Umbilical cord (tissue), 2 donors: ENCODE data around the gene PEX3. TPM values are rescaled to one million over a fixed set of nuclear protein-coding genes. Genes with fewer than 3 reads are reported as not detected.

ENCODE experiments used
- DNase-seq: peaks from one replicate; pipeline ENCODE4 v3.0.0-alpha.2; 2015; ENCODE audit warnings: low spot score
- total RNA-seq: library from RNA; depleted of rRNA; stranded (reverse); fragments of >200 nt; gene quantifications from one replicate; pipeline ENCODE4 v1.2.3, GENCODE V29; 2014; ENCODE audit warnings: low replicate concordance; ENCODE audit not compliant: insufficient read depth

PEX3 gene
- 20.5 TPM for total RNA-seq

DNA sequence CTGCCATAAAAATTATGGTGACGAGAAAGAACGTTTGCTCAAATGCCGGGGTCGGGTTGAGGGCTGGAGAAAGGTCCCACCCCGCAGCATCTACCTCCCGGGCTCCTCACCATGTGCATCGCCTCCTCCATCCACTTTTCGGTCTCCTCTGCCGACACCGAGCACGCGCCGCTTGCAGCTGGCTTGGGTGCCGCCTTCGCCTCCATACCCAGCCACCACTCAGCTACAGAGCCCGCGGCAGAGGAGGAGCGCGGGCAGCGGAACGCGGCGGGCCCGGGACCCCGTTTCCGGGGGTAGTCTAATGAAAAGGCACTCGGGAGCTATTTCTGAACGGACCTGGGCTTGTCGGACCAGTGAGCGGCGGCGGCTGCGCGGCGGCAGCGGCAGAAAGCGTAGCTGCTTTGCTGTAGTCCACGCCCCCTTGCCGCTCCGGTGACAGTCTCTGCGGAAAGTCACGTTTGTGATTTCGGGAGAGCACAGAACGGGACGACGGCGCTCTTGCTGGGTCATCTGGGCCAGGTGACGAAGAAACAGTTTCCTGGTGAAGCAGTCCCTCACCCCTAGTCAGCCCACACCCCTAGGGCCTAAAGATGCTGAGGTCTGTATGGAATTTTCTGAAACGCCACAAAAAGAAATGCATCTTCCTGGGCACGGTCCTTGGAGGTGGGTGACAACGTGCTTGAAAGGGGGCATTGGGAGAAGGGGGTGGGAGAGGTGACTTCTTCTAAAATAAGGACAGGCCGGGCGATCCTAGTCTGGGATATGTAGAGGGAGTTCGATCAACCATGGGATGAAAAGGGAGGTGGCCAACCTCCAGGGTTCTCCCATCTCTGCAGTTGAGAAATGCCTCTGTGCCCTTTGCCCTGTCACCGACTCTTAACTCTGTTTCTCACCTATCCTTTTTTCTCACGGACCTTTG lies at the start of gene PEX3, which contains the start of gene ADAT2:
TSS of gene PEX3 (plus strand) at position 353 of the 919 bp plus-strand sequence. CDS start at position 591, 238 bp downstream.
TSS of gene ADAT2 (minus strand) at position 243 of the 919 bp plus-strand sequence. CDS start at position 206, 37 bp downstream.
- peak; percentile 95 for DNase-seq

GRCh38 chr6:143401068-143401446 lies 49.5 kb upstream of the PEX3 start:
- no peak for DNase-seq

DNA sequence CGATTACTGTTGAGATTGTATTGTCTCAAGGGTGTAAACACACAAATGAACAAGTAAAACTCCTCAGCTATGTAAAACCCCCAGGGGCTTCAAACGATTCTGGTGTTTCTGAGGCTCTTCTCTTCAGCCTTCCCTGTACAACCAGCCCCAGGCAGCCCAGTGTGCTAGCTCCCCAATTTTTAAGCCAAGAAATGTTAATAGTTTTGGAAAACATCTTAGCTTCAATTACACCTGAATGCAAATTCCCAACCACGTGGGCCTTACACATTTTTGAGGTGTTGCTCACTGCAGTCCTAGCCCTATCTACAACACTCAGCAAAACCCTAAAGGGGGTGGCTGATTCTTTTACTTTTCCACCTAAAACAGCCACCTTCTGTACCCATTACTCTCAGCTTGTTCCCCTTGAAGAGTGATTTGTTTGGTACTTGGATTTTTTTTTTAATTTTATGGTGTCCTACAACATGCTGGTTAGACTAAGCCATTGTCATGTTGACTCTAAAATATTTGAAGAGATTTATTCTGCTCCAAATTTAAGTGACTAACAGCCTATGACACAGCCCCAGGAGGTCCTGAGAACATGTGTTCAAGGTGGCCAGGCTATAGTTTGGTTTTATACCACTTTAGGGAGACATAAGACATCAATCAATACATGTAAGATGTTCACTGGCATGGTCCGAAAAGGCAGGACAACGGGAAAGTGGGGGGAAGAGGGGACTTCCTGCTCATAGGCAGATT lies 48.8 kb upstream of the PEX3 start:
- DNase-seq: no peak

DNA sequence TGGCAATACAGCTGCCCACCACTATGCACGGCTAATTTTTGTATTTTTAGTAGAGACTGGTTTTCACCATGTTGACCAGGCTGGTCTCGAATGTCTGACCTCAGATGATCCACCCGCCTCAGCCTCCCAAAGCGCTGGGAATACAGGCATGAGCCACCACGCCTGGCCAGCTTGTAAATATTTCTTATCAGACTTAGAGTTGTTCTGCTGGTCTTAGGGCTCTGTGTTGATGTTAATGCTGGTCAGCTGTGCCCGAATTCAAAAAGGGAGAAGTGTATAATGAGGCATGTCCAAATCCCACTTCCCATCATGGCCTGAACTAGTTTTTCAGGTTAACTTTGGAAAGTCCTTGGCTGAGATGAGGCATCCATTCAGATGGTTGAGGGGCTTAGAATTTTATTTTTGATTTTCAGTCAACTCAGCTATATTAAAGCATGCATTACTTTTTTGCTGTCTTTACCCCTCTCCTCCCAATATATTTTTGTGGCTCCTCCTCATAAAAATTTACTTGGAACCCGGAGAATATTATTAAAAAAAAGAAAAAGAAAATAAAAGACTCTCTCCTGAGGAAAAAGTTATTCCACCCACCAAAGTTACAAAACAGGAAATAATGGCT lies 47.8 kb upstream of the PEX3 start:
- no peak for DNase-seq

GRCh38 chr6:143405373-143406154 lies 45.0 kb upstream of the PEX3 start:
- DNase-seq: no peak

DNA sequence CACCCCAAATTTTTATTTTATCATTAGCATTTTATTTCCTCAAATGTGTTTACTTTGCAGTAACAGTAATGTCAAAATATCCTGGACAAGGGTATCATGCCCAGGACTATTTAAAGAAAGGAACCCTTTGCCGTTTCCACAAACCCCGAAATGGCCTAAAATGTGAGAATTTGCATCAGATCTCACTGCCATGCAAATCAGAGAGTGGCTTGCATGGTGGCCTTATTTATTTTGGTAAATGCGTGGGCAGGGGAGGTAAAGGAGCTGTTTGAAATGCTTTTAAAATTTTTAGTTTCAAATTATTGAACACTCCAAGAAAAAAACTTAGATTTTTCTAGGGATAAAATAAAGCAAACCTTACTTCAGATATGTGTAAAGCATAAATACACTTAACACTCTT lies 43.9 kb upstream of the PEX3 start:
- no peak for DNase-seq

GRCh38 chr6:143408151-143408786 lies 42.3 kb upstream of the PEX3 start:
- DNase-seq: no peak

DNA sequence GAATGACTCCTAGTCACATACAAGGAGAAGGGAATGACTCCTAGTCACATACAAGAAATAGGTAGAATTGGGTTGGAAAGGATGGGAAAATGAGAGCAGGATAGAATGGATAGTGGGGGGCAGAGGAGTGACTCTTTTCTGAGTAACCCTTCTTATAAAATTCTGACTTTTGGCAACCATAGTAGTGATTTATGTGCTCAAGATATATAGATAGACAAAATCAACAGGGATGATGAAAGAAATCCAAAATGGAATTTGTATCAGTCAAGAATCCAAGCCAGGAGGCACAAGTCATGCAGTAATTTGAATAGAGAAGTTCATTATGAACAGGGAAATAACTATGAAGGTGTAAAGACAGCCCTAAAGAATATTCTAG lies 41.8 kb upstream of the PEX3 start:
- no peak for DNase-seq

GRCh38 chr6:143410859-143411270 lies 39.7 kb upstream of the PEX3 start:
- DNase-seq: no peak

DNA sequence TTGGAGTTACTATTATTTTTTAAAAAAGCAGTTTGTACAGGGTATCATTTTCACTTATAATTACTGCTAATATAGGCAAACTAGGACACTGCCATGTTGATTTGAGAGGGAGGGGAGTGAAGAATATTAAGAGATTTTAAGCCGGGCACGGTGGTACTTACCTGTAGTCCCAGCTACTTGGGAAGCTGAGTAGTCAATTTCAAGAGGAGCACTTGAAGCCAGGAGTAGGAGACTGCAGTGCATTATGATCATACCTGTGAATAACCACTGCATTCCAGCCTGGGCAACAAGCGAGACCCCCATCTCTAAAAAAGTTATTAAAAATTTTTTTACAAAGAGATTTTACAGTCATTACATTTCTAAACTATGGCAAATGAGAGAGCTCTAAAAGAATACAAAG lies 35.8 kb upstream of the PEX3 start:
- no peak for DNase-seq

DNA sequence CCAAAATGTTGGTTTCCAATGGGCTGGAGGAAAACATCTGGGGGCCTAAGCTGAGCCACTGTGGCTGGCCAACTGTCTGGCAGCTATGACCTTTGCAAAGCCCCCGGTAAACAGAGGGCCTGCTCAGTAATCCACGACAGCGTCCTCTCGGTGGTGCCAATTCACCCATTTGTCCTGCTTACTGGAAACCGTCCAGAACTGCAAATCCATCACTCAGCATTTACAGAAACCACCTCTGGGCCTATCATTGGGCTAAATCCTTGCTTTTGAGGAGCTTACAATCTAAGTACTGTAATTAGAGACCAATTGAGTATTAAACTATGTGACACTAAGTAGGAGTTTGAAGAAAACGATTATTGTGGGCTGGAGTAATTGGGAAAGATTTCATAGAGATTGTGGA lies 31.1 kb upstream of the PEX3 start:
- no peak for DNase-seq

DNA sequence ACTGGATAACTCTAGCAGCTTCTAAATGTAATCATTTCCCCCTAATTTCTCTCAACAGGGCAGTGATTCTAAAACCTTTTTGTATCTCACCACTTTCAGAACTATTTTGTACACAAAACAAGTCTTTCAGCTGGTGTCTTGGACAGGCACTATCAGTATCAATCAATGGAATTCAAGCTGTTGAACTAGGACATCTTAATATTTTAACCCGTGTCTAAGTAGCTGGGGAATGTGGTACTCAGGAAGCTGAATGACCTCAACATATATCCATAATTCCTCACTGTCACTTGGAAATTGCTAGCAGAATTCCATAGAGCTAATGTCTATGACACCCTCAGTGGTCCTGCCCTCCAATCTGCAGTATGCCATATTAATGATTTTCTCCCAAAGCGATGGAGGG lies 24.6 kb upstream of the PEX3 start:
- DNase-seq: no peak

DNA sequence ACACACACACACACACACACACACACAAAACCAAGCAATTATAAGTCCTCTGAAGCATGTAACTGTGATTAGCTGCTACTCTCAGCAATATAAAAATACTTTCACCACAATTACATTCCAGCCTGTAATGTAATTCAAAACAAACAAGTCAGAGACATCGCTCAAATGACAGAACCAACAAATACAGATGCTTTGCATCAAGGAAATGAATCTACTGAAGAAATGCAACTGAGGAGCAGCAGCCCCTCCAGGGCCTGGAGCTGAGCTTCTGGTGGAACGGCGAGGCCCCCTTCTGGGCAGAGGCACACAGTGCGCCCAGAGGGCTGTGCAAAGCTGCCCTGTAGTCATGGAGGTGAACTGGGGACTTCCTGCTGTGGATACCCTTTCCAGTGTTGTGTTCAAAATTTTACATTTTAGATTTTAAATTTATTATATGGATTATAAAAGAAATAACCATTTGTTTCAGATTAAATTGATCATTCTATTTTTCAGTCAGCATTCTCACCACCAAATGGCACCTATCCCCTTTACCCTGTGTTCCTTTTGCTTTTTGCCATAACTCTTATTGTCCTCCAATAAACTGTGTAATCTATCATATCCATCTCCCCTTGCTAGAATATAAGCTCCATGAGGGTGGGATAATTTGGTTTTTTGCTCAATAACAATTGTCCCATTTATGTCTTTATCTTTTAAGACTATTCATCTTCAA lies 23.3 kb upstream of the PEX3 start:
- DNase-seq: peak; percentile 68

DNA sequence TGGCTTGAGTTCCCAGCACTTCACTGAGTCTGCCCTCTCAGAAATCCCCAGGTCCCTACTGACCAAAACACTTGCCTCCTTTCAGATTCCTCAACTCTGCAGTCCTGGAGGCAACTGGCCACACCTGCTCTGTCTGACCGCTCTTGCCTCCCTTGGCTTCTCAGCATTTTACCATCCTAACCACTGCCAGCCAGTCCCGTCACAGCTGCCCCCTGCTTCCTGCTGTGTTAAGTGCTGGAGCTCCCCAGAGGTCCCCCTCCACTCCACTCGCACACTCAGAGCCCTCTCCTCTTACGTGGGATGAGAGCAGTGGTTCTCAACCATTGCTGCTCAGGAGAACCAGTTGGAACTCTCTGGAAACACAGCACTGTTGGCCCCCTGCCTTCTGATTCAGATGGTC lies 20.6 kb upstream of the PEX3 start:
- no peak for DNase-seq

- DNase-seq: no peak
Measured at GRCh38 chr6:143431226-143431625, 19.4 kb upstream of the PEX3 start.

- DNase-seq: no peak
Measured at GRCh38 chr6:143432588-143432987, 18.0 kb upstream of the PEX3 start.

- no peak for DNase-seq
Measured at GRCh38 chr6:143441010-143441409, 9.6 kb upstream of the PEX3 start.

DNA sequence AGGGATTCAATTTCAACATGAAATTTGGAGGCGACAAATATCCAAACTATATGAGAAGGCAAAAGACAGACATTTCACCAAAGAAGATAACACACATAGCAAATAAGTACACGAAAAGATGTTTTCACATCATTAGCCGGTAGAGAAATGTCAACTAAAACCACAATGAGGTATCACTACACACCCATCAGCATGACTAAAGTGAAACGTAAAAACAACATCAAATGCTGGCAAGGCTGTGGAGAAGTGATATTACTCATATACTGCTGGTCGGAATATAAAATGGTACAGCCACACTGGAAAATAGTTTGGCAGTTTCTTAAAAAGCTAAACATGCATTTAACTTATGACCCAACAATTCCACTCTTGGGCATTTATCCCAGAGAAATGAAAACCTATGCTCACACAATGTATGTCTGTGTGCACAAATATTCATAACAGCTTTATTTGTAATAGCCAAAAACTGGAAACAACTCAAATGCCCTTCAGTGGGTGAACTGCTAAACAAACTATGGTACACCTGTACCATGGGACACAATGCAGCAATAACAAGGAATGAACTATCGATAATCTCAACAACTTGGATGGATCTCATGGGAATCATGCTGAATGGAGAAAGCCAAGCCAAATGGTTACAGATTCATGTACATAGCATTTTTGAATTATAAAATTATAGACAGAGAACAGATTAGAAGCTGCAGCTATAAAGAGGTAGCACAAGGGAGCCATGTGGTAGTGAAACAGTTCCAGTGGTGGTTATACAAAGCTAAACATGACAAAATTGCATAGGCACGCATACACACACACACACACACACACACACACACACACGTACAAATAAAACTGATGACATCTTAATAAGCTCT lies 8.7 kb upstream of the PEX3 start:
- no peak for DNase-seq

DNA sequence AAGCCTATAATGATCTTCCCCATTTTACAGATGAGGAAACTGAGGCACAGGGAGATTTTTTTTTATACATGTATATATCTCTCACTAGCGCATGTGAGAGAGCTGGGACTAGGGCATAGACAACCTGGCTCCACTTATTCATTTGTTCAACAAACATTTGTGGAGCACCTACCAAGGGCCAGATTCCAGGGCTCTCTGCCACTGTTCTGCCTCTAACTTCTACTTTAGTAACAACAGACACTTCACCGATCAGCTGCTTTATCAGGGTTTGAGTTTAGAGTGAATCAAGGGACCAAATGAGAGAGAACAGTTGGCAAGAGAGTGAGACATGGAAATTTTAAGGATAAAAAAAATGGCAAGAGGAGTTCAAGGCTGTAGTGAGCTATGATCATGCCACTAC lies 7.5 kb upstream of the PEX3 start:
- DNase-seq: no peak
